Uterus (tissue), 2 donors: Measurements from ENCODE around the gene CEBPG.

Source experiments
- CTCF ChIP-seq, 4 experiments: fragments of 200-600 bp in 2 of 4; fragments of 450-650 bp in 2 of 4; sonication (generic) in 2 of 4; IDR thresholded peaks; one replicate each; pipeline ENCODE4 v1.5.1; 2016 to 2019; ENCODE audit warnings: antibody characterized with exemption in 4 of 4, mild to moderate bottlenecking in 2 of 4, moderate library complexity in 1 of 4
- POLR2A ChIP-seq, 2 donors: fragments of 450-650 bp; IDR thresholded peaks; one replicate each; pipeline ENCODE4 v1.6.1; 2016; ENCODE audit warnings: antibody characterized with exemption in 2 of 2, mild to moderate bottlenecking in 1 of 2, moderate library complexity in 1 of 2

GRCh38 chr19:33374236-33374714 is 766 bp downstream of the CEBPG start:
- no peak for TF ChIP-seq POLR2A (IDR thresholded peaks at IDR 0.05)
- TF ChIP-seq CTCF (IDR thresholded peaks at IDR 0.05): peak in 2 of 4 experiments; percentile 12 to 18
